Retina (tissue), 1 donor: ENCODE measurements around the gene CBY1.
A peak's percentile ranks its signal among the peaks of the same experiment; 100 is the strongest.

ENCODE experiments used
- DNase-seq: peaks from one replicate; pipeline ENCODE4 v3.0.0-alpha.2; 2016

Gene CBY1

GRCh38 chr22:38704654-38705234 lies 48.3 kb downstream of the CBY1 start:
- no peak for DNase-seq

DNA sequence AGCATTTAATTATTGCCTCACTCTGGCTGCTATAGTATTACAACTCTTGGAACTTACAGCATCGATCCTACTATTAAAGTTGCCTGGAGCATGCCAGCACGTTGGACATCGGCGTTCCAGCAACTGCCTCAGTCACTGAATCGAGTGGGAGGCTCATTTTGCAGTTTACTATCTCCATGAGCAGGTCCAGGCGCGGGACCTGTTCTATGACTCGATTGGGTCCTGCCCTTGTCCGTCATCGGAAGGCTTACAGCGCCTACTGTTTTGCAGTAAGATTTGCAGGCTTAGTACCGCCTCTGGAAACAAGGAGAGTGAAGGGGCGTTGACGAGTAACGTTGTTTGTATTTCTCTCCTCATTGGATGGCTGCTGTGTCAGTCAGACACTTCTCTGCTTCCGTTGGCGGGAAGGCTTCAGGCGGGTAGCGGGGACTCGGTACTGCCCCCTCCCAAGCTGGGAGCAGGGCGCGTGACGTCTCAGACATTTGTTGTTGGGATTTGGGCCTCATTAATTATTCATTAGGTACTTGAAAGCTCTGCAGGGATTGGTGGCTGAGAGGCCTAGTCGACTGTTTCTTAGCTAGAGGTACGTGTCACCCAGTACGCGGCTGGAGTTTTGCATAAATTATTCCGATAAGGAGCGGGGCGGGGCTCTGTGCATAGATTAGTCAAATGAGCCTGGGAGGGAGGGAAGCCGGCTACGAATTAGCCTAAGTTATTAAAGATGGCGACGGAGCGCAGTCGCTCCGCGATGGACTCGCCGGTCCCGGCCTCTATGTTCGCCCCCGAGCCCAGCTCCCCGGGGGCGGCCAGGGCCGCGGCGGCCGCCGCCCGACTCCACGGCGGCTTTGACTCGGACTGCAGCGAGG lies 49.0 kb downstream of the CBY1 start, which contains the start of gene GTPBP1:
Gene GTPBP1 (plus strand): TSS at position 710 of the 866 bp plus-strand sequence. CDS start 12 bp downstream, at position 722.
- peak; percentile 99 for DNase-seq

DNA sequence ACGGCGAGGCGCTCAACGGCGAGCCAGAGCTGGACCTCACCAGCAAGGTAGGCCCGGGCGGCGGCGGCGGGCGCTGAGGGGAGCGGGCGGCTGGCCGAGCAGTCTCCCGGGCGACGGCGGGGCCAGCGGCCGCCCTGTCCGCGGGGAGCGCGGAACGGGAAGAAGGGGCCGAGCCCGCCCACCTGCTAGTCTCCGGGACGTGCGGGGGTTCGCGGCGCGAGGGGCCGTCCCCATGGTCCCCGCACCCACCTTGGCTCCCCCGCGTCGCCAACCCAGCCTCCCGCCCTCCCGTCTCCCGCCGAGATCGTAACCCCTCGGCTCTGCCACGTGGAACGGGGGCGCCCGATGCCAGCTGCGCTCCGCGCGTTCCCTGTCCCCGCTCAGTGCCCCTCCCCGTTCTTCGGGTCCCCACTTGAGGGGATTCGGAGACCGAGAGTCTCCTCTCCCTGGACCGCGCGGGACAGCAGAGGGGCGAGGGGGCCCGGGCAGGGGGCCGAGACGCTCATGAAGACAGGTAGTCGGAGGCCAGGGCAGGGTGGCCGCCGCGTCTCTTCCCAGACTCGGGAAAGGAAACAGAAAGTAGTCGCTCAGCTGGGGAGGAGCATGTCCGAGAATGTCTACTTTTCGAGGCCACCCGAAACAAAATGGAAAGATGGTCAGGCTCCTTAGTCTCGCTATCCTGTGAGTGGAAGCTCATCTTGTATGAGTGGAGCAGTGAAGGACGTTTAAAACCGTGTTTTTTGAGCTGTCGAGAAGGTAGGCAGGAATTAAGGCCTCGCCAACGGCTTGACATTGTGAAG lies 49.9 kb downstream of the CBY1 start:
- peak; percentile 69 for DNase-seq

- DNase-seq: no peak
These were observed 50.4 kb downstream of the CBY1 start for GRCh38 chr22:38706901-38707195.

DNA sequence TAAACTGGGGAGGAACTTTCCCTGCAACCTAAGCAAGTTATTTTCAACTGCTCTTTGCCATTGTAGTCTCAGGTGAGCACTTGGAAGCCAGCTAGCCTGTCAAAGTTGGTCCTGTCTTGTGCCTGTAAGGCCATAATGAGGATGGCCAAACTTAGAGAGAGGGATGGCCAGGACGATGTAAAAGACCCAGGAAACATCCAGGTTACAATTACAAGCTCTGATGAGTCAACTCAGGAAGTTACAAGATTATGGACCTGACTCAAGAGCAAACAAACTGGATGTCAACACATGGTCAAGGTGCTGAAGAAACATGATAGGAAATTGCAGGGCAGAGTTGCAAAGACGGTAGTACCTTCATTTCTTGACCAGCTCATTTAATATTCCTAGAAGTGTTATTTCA lies 50.9 kb downstream of the CBY1 start:
- DNase-seq: no peak

- DNase-seq: no peak
These were observed 51.5 kb downstream of the CBY1 start for GRCh38 chr22:38707984-38708383.

DNA sequence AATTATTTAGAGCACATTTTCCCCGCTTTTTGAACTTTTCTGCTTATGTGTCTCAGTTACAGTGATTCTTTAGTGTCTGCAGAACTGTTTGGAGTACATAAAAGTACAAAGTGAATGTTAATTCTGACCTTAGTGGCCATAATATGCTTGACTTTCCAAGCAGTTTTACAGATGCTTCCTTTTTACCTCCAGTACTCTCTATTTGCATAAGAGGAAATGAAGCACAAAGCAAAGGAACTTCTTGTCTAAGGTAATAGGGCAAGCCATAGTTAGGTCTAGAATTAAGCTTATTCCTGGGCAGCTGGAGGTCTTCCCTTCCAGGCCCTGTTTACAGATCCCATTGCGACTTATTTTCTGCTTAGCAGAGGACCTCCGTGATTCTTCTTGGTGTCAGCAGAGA lies 52.9 kb downstream of the CBY1 start:
- DNase-seq: no peak

GRCh38 chr22:38710351-38710750 lies 53.9 kb downstream of the CBY1 start:
- no peak for DNase-seq

GRCh38 chr22:38710866-38711265 lies 54.4 kb downstream of the CBY1 start:
- DNase-seq: no peak

GRCh38 chr22:38712486-38713207 lies 56.2 kb downstream of the CBY1 start:
- no peak for DNase-seq

- DNase-seq: no peak
These were observed 57.5 kb downstream of the CBY1 start for GRCh38 chr22:38713921-38714320.

GRCh38 chr22:38715176-38715764 lies 58.8 kb downstream of the CBY1 start:
- DNase-seq: no peak

GRCh38 chr22:38715852-38716251 lies 59.4 kb downstream of the CBY1 start:
- DNase-seq: no peak

DNA sequence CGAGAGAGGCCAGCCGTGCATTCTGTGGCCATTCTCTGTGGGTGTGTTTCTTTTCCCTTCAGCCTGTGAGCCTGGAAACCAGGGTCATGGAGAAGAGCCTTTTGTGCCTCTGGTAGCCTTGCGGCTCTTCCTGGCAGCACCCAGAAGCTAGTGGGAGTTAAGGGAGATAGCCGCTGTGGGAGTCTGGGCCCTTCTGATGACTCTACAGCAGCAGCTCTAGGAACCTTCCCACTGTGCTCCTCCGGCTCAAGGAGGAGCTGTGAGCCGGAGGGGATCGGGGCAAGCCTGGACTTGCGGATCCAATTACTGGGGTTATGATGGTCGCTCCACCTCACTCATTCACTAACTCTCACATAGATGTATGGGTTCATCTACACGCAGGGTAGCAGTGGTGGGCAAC lies 59.8 kb downstream of the CBY1 start:
- no peak for DNase-seq

- no peak for DNase-seq
These were observed 60.4 kb downstream of the CBY1 start for GRCh38 chr22:38716826-38717225.

DNA sequence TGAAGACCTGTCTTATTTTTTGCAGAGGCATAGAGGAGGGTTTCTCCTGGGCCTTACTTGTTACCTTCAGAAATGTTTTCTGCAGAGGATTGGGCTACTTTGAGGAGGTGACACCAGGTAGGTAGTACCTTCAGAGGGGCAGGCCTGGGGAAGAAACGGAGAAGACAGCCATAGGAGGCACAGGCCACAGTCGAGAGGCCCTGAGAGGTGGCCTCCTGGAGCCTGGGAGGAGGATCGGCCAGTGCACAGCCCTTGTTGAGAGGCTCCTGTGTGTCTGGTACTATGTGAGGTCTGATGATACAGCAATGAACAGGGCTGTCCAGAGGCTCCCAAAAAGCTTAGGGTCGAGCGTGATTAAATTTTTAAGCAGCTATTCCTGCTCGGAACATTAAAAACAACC lies 60.8 kb downstream of the CBY1 start:
- no peak for DNase-seq

- DNase-seq: no peak
These were observed 62.0 kb downstream of the CBY1 start for GRCh38 chr22:38718414-38718813.

- DNase-seq: no peak
These were observed 62.8 kb downstream of the CBY1 start for GRCh38 chr22:38719196-38719595.

GRCh38 chr22:38720350-38720749 lies 63.9 kb downstream of the CBY1 start:
- DNase-seq: no peak

DNA sequence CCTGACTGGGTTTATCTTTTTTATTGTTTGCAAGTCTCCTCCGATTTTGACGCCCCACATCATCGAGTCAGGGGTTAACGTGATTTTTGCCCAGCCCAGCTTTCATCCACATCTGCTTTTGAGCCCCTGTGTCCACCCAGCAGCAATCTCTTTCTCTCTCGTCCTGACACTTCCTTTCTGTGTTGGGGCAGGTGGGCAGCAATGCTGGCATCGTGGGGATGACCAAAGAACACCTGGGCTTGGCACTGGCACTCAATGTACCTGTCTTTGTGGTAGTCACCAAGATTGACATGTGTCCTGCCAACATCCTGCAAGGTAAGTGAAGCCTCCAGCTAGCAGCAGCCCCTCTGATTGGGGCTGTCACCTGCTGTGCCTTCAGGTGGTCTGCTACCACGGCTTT lies 65.1 kb downstream of the CBY1 start:
- DNase-seq: no peak
